ENCODE results near the gene AP1S3.

DNA sequence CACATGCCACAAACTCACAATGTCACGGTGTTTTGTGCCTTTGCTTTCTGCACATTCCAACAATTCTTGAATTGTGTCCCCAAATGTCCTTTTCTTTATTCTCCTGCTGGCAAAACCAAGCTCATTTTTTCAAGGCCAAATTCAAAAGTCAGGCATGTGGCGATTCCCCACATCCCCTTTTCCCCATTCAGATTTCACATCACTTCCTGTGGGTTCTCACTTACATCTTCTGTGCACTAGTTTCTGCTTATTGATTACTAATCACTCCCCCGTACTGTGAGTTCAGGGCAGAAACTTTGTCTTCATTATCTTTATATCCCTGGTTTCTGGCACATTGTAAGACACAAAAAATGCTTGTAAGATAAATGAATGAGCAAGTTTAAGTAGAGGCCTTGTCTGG is 69.2 kb downstream of the AP1S3 start:
- TF ChIP-seq, protein P1, sequence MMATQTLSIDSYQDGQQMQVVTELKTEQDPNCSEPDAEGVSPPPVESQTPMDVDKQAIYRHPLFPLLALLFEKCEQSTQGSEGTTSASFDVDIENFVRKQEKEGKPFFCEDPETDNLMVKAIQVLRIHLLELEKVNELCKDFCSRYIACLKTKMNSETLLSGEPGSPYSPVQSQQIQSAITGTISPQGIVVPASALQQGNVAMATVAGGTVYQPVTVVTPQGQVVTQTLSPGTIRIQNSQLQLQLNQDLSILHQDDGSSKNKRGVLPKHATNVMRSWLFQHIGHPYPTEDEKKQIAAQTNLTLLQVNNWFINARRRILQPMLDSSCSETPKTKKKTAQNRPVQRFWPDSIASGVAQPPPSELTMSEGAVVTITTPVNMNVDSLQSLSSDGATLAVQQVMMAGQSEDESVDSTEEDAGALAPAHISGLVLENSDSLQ (IDR thresholded peaks at IDR 0.05) = no peak
- TF ChIP-seq TARDBP (IDR thresholded peaks at IDR 0.05) (no peak), ARNT (IDR thresholded peaks at IDR 0.05) (no peak), HDGF (IDR thresholded peaks at IDR 0.05; ENCODE audit: borderline replicate concordance) (no peak), ZNF384 (IDR thresholded peaks at IDR 0.05) (no peak), SP1 (IDR thresholded peaks at IDR 0.05) (no peak), SUZ12 (IDR thresholded peaks at IDR 0.05) (no peak)

Data from HEK293T (cell line).